ENCODE measurements around the gene DAZAP2.
A peak's percentile ranks its signal among the peaks of the same experiment; 100 is the strongest.
"Not testable (repeated sequence)": the region's sequence is repeated elsewhere in the genome, so short reads cannot be mapped to it uniquely, and the experiment has no call there.

The DAZAP2 gene

DNA sequence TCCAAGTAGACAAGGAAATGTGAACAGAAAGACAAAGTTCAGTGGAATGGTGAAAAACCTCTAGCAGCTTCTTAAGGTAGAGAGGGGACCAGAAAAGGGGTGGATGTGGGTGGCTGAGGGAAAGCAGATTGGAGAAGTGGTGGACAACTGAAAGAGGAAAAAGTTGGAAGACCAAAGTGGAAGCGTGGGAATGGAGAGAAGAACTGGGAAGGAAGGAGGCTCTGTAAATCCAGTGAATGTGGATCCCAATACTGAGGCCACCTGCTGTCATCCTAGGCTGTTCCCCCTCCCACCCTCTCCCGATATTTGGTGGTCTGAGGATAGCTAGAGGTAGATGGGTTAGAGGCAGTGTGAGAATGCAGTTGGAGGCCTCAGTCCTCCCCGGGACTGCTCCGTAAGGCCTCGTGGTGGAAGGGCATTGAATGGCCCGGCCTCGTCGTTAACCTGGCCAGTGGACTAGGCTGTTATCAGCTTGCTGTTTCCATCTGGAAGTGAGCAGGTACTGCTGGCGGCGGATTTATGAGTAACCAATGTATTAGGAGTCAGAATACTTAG, 19.9 kb upstream of the DAZAP2 start:
- no peaks in the 10 kb centered on the region for H3K36me3 ChIP-seq (ENCODE audit: insufficient read depth, low read length)
- peak overlapping the region; percentile 89 for H3K9ac ChIP-seq (ENCODE audit: low read depth, low read length)
- H3K4me2 ChIP-seq (ENCODE audit: low read length): peak overlapping the region; percentile 99
- H3K27me3 ChIP-seq (ENCODE audit: control insufficient read depth, insufficient read depth, low read length): no peaks in the 10 kb centered on the region
- no peaks in the 10 kb centered on the region for H3K9me3 ChIP-seq (replicated peaks; ENCODE audit: low read length)
- peak overlapping the region; percentile 87 for H3K4me3 ChIP-seq (ENCODE audit: low read length)
- peaks cover 12% of the 10 kb centered on the region for H3K4me1 ChIP-seq (ENCODE audit: control insufficient read depth, insufficient read depth, low read length)

GRCh38 chr12:51219322-51219721, 19.3 kb upstream of the DAZAP2 start:
- Histone ChIP-seq H3K4me2 (ENCODE audit: low read length) (peak overlapping the region; percentile 99), H3K27me3 (ENCODE audit: control insufficient read depth, insufficient read depth, low read length) (no peaks in the 10 kb centered on the region), H3K4me3 (ENCODE audit: low read length) (no peak overlapping the region), H3K9ac (ENCODE audit: low read depth, low read length) (no peak overlapping the region), H3K9me3 (replicated peaks; ENCODE audit: low read length) (no peaks in the 10 kb centered on the region), H3K4me1 (ENCODE audit: control insufficient read depth, insufficient read depth, low read length) (peaks cover 12% of the 10 kb centered on the region), H3K36me3 (ENCODE audit: insufficient read depth, low read length) (no peaks in the 10 kb centered on the region)

DNA sequence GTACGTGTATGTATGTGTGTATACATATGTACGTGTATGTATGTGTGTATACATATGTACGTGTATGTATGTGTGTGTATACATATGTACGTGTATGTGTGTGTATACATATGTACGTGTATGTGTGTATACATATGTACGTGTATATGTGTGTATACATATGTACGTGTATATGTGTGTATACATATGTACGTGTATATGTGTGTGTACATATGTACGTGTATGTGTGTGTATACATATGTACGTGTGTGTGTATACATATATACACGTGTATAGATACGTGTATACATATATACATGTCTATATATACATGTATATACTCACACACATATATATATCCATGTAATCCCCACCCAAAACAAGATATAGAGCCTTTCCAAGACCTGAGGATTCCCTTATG, 18.8 kb upstream of the DAZAP2 start:
- H3K4me1 ChIP-seq (ENCODE audit: control insufficient read depth, insufficient read depth, low read length): peaks cover 12% of the 10 kb centered on the region
- not testable (repeated sequence) for H3K4me3 ChIP-seq (ENCODE audit: low read length); H3K9ac ChIP-seq (ENCODE audit: low read depth, low read length); H3K4me2 ChIP-seq (ENCODE audit: low read length); H3K36me3 ChIP-seq (ENCODE audit: insufficient read depth, low read length); H3K9me3 ChIP-seq (replicated peaks; ENCODE audit: low read length); H3K27me3 ChIP-seq (ENCODE audit: control insufficient read depth, insufficient read depth, low read length)

GRCh38 chr12:51222461-51222860, 16.2 kb upstream of the DAZAP2 start:
- H3K9ac ChIP-seq (ENCODE audit: low read depth, low read length): no peak overlapping the region
- H3K36me3 ChIP-seq (ENCODE audit: insufficient read depth, low read length): no peaks in the 10 kb centered on the region
- H3K9me3 ChIP-seq (replicated peaks; ENCODE audit: low read length): no peaks in the 10 kb centered on the region
- H3K27me3 ChIP-seq (ENCODE audit: control insufficient read depth, insufficient read depth, low read length): no peaks in the 10 kb centered on the region
- H3K4me3 ChIP-seq (ENCODE audit: low read length): no peak overlapping the region
- no peak overlapping the region for H3K4me2 ChIP-seq (ENCODE audit: low read length)
- peaks cover 7% of the 10 kb centered on the region for H3K4me1 ChIP-seq (ENCODE audit: control insufficient read depth, insufficient read depth, low read length)

DNA sequence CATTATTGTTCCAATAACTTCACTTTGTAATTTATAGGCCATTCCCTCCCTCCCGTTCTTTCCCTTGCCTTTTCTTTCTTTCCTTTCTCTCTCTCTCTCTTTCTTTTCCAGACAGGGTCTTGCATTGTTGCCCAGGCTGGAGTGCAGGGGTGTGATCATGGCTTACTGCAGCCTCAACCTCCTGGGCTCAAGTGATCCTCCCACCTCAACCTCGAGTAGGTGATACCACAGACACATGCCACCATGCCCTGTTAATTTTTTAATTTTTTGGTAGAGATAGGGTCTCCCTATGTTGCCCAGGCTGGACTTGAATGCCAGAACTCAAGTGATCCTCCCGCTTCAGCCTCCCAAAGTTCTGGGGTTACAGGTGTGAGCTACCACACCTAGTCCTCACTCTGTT, 14.0 kb upstream of the DAZAP2 start:
- Histone ChIP-seq H3K27me3 (ENCODE audit: control insufficient read depth, insufficient read depth, low read length) (no peaks in the 10 kb centered on the region), H3K9ac (ENCODE audit: low read depth, low read length) (no peak overlapping the region), H3K36me3 (ENCODE audit: insufficient read depth, low read length) (no peaks in the 10 kb centered on the region), H3K4me1 (ENCODE audit: control insufficient read depth, insufficient read depth, low read length) (no peaks in the 10 kb centered on the region), H3K4me3 (ENCODE audit: low read length) (no peak overlapping the region), H3K9me3 (replicated peaks; ENCODE audit: low read length) (no peaks in the 10 kb centered on the region), H3K4me2 (ENCODE audit: low read length) (no peak overlapping the region)

- Histone ChIP-seq H3K9me3 (replicated peaks; ENCODE audit: low read length) (no peaks in the 10 kb centered on the region), H3K9ac (ENCODE audit: low read depth, low read length) (no peak overlapping the region), H3K4me2 (ENCODE audit: low read length) (no peak overlapping the region), H3K4me3 (ENCODE audit: low read length) (no peak overlapping the region), H3K27me3 (ENCODE audit: control insufficient read depth, insufficient read depth, low read length) (no peaks in the 10 kb centered on the region), H3K4me1 (ENCODE audit: control insufficient read depth, insufficient read depth, low read length) (no peaks in the 10 kb centered on the region), H3K36me3 (ENCODE audit: insufficient read depth, low read length) (no peaks in the 10 kb centered on the region)
These were observed 13.4 kb upstream of the DAZAP2 start for GRCh38 chr12:51225234-51225633.

DNA sequence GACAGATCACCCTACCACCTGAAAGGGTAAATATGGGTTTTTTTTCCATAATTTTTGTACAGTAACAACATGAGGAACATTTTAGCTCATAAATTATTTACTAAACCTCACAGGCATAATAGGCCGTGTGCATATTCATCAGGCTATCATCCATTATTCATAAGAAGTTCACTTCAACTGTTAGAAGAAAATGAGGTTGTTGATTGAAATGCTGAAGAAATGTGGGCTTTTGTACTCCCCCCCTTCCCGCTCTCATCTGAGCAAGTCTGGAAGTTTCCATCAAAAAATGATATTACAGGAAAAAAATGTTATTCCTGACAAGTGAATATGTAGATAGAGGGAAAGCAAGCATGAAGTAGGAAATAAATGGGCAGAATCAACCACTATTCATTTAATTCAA, 12.9 kb upstream of the DAZAP2 start:
- Histone ChIP-seq H3K4me1 (ENCODE audit: control insufficient read depth, insufficient read depth, low read length) (no peaks in the 10 kb centered on the region), H3K27me3 (ENCODE audit: control insufficient read depth, insufficient read depth, low read length) (no peaks in the 10 kb centered on the region), H3K36me3 (ENCODE audit: insufficient read depth, low read length) (no peaks in the 10 kb centered on the region), H3K9me3 (replicated peaks; ENCODE audit: low read length) (no peaks in the 10 kb centered on the region), H3K4me2 (ENCODE audit: low read length) (no peak overlapping the region), H3K4me3 (ENCODE audit: low read length) (no peak overlapping the region), H3K9ac (ENCODE audit: low read depth, low read length) (no peak overlapping the region)

DNA sequence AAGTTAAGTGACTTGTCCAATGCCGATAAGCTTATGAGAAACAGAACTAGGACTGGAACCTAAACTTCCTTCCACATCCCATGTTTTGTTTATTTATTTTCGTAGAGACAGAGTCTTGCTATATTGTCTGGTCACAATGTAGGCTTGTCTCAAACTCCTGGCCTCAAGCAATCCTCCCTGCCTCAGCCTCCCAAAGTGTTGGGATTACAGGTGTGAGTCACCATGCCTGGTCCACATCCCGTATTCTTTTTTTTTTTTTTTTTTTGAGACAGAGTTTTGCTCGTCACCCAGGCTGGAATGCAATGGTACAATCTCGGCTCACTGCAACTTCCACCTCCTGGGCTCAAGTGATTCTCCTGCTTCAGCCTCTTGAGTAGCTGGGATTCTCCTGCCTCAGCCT, 11.5 kb upstream of the DAZAP2 start:
- not testable (repeated sequence) for H3K4me1 ChIP-seq (ENCODE audit: control insufficient read depth, insufficient read depth, low read length); H3K9me3 ChIP-seq (replicated peaks; ENCODE audit: low read length); H3K4me3 ChIP-seq (ENCODE audit: low read length); H3K36me3 ChIP-seq (ENCODE audit: insufficient read depth, low read length); H3K27me3 ChIP-seq (ENCODE audit: control insufficient read depth, insufficient read depth, low read length); H3K4me2 ChIP-seq (ENCODE audit: low read length); H3K9ac ChIP-seq (ENCODE audit: low read depth, low read length)

DNA sequence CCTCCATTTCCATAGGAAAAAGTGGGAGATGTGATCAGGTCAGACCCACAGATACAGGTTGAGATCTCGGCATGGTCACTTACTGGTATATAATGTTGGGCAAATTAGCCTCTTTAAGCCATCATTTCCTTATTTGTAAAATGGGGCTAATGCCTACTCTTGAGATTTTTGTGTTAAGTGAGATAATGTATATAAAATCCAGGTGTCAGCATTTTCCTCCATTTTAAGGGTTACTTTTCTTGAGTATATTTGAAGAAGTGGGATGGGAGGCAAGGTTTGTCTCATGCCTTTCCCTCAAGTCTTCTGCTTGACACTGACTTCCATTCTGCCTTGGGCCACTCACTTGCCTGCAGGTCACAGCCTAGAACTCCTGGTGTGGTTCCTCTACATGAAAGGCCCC, 10.7 kb upstream of the DAZAP2 start:
- Histone ChIP-seq H3K36me3 (ENCODE audit: insufficient read depth, low read length) (no peaks in the 10 kb centered on the region), H3K4me3 (ENCODE audit: low read length) (no peak overlapping the region), H3K4me1 (ENCODE audit: control insufficient read depth, insufficient read depth, low read length) (no peaks in the 10 kb centered on the region), H3K9me3 (replicated peaks; ENCODE audit: low read length) (no peaks in the 10 kb centered on the region), H3K27me3 (ENCODE audit: control insufficient read depth, insufficient read depth, low read length) (no peaks in the 10 kb centered on the region), H3K9ac (ENCODE audit: low read depth, low read length) (no peak overlapping the region), H3K4me2 (ENCODE audit: low read length) (no peak overlapping the region)

- H3K36me3 ChIP-seq (ENCODE audit: insufficient read depth, low read length): no peaks in the 10 kb centered on the region
- H3K9ac ChIP-seq (ENCODE audit: low read depth, low read length): no peak overlapping the region
- no peaks in the 10 kb centered on the region for H3K9me3 ChIP-seq (replicated peaks; ENCODE audit: low read length)
- no peaks in the 10 kb centered on the region for H3K27me3 ChIP-seq (ENCODE audit: control insufficient read depth, insufficient read depth, low read length)
- no peak overlapping the region for H3K4me3 ChIP-seq (ENCODE audit: low read length)
- H3K4me2 ChIP-seq (ENCODE audit: low read length): no peak overlapping the region
- no peaks in the 10 kb centered on the region for H3K4me1 ChIP-seq (ENCODE audit: control insufficient read depth, insufficient read depth, low read length)
These were observed 9.4 kb upstream of the DAZAP2 start for GRCh38 chr12:51229116-51229809.

GRCh38 chr12:51232642-51233041, 6.0 kb upstream of the DAZAP2 start:
- H3K9me3 ChIP-seq (replicated peaks; ENCODE audit: low read length): no peaks in the 10 kb centered on the region
- H3K36me3 ChIP-seq (ENCODE audit: insufficient read depth, low read length): no peaks in the 10 kb centered on the region
- H3K4me1 ChIP-seq (ENCODE audit: control insufficient read depth, insufficient read depth, low read length): no peaks in the 10 kb centered on the region
- no peak overlapping the region for H3K9ac ChIP-seq (ENCODE audit: low read depth, low read length)
- no peak overlapping the region for H3K4me2 ChIP-seq (ENCODE audit: low read length)
- no peak overlapping the region for H3K4me3 ChIP-seq (ENCODE audit: low read length)
- no peaks in the 10 kb centered on the region for H3K27me3 ChIP-seq (ENCODE audit: control insufficient read depth, insufficient read depth, low read length)

DNA sequence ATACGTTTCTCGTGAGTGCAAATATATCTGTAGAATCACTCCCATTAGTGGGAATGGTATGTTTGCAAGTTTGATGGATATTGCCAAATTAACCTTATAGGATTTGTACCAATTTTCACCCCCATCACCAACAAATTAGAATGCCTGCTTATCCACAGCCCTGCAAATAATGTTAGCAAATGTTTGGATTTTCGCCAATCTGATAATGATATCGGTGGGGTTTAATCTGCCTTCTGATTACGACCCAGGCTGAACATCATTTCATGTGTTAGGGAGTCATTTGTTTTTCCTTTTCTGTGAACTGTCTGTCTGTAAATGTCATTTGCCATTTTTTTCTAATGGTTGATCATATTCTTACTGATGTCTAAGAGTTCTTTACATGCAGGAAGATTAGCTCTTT, 4.1 kb upstream of the DAZAP2 start:
- no peaks in the 10 kb centered on the region for H3K9me3 ChIP-seq (replicated peaks; ENCODE audit: low read length)
- peaks cover 2% of the 10 kb centered on the region for H3K36me3 ChIP-seq (ENCODE audit: insufficient read depth, low read length)
- no peaks in the 10 kb centered on the region for H3K27me3 ChIP-seq (ENCODE audit: control insufficient read depth, insufficient read depth, low read length)
- H3K9ac ChIP-seq (ENCODE audit: low read depth, low read length): no peak overlapping the region
- peaks cover 5% of the 10 kb centered on the region for H3K4me1 ChIP-seq (ENCODE audit: control insufficient read depth, insufficient read depth, low read length)
- no peak overlapping the region for H3K4me3 ChIP-seq (ENCODE audit: low read length)
- H3K4me2 ChIP-seq (ENCODE audit: low read length): no peak overlapping the region

All from skeletal muscle satellite cell (primary cell).